Right lobe of liver (tissue), 6 donors: ENCODE results near the gene RRP15. TPM values are rescaled to one million over a fixed set of nuclear protein-coding genes. Genes with fewer than 3 reads are reported as not detected.

ENCODE experiments used
- ATAC-seq, 4 donors: fragments of 200-7000 bp; cut with Tn5 transposase; one replicate each; pipeline ENCODE4 v1.9.1; 2020; ENCODE audit warnings: mild to moderate bottlenecking in 4 of 4, moderate library complexity in 4 of 4
- DNase-seq, 3 donors: peaks; one replicate each; pipeline ENCODE4 v3.0.0-alpha.2; 2020
- H3K27ac ChIP-seq, 3 donors: fragments of 200-600 bp; one replicate each; pipeline ENCODE4 v1.8.0; 2022
- H3K27me3 ChIP-seq, 2 donors: fragments of 200-600 bp; one replicate each; pipeline ENCODE4 v1.8.0; 2022
- H3K36me3 ChIP-seq, 4 donors: fragments of 200-600 bp; sonication (generic) in 1 of 4; one replicate each; pipeline versions ENCODE4 v1.5.1 to v1.8.0; 2017 to 2022; ENCODE audit warnings: control low read depth in 1 of 4
- H3K4me1 ChIP-seq, 4 donors: fragments of 200-600 bp; sonication (generic) in 1 of 4; one replicate each; pipeline versions ENCODE4 v1.5.1 to v1.8.0; 2017 to 2022; ENCODE audit warnings: control low read depth in 1 of 4
- H3K4me3 ChIP-seq, 3 donors: fragments of 200-600 bp; one replicate each; pipeline ENCODE4 v1.8.0; 2022
- H3K9me3 ChIP-seq, 4 donors: fragments of 200-600 bp; sonication (generic) in 1 of 4; one replicate each; pipeline versions ENCODE4 v1.5.1 to v1.8.0; 2017 to 2022; ENCODE audit warnings: control low read depth in 1 of 4
- CTCF ChIP-seq, 4 donors: fragments of 200-600 bp in 3 of 4; fragments of 450-650 bp in 1 of 4; IDR thresholded peaks; one replicate each; pipeline versions ENCODE4 v1.5.1 to v1.8.0; 2016 to 2022; ENCODE audit warnings: antibody characterized with exemption in 4 of 4, mild to moderate bottlenecking in 2 of 4
- POLR2A ChIP-seq: fragments of 450-650 bp; IDR thresholded peaks from one replicate; pipeline ENCODE4 v1.6.1; 2017; ENCODE audit warnings: antibody characterized with exemption, mild to moderate bottlenecking
- WGBS: methylation state at CpG from one replicate; pipeline ENCODE4 v1.1.6; 2018; ENCODE audit warnings: low coverage, low lambda C conversion rate; ENCODE audit not compliant: insufficient coverage; ENCODE audit errors: missing lambda C conversion rate; 5-methylcytosine and 5-hydroxymethylcytosine counted together
- intact Hi-C, 2 donors: fragments of 100-400 bp; cut with DNase I; formaldehyde crosslinking; loops; one replicate each; pipeline versions ENCODE4 v1.11.2 to v1.14.1; 2022
- total RNA-seq, 6 experiments: library from RNA; depleted of rRNA in 2 of 6; stranded (reverse); fragments of >200 nt in 2 of 6; fragmentation: NEBNext Ultra II Directional in 3 of 6; extraction: Animal tissue kit (Norgen Biotek cat#: 25700) in 3 of 6; gene quantifications; one replicate each; pipeline versions ENCODE4 v1.1.0 to v1.2.4, GENCODE V29; 2016 to 2023
- donor health status: DM: no; HTN: yes; CAD: no.
- donor health status: DM: no; HTN: no; CAD: no.
- donor health status: DM: no; HTN: no; CAD: no.
- donor health status: DM: no; HTN: yes; CAD: no.
- donor health status: DM: no; HTN: yes; CAD: no.

Gene RRP15
- total RNA-seq, 6 experiments from 2014 or later = 2.6 to 10.0 (median 5.4) TPM

- no peak for ATAC-seq
- H3K27me3 ChIP-seq = no peaks in the 10 kb centered on the region
- no peak for TF ChIP-seq CTCF (IDR thresholded peaks at IDR 0.05)
- no peak for TF ChIP-seq POLR2A
- intact Hi-C loops = no loop called here
- no peak for DNase-seq
- H3K4me1 ChIP-seq = peaks cover 0 to 21% (median 0%) of the 10 kb centered on the region in 4 donors
- peak overlapping the region; percentile 6 to 55 (median 49) for H3K4me3 ChIP-seq
- 26% methylated on average over 9 of the region's 9 CpGs for WGBS
- H3K9me3 ChIP-seq = no peaks in the 10 kb centered on the region
- H3K27ac ChIP-seq = peak overlapping the region in 1 of 3 donors; percentile 40
- H3K36me3 ChIP-seq = no peaks in the 10 kb centered on the region
These were observed 62.9 kb downstream of the RRP15 start for GRCh38 chr1:218347723-218348627.

GRCh38 chr1:218348628-218349071 is 63.6 kb downstream of the RRP15 start:
- Histone ChIP-seq H3K27me3 (no peaks in the 10 kb centered on the region), H3K36me3 (no peaks in the 10 kb centered on the region), H3K4me3 (peak overlapping the region in 1 of 3 donors; percentile 6), H3K4me1 (peaks cover 0 to 21% (median 0%) of the 10 kb centered on the region in 4 donors), H3K27ac (no peak overlapping the region), H3K9me3 (no peaks in the 10 kb centered on the region)
- DNase-seq = no peak
- TF ChIP-seq POLR2A = no peak
- no peak for TF ChIP-seq CTCF (IDR thresholded peaks at IDR 0.05)
- 44% methylated on average over 3 of the region's 3 CpGs for WGBS
- intact Hi-C loops = no loop called here
- ATAC-seq = no peak

GRCh38 chr1:218349348-218350034 is 64.4 kb downstream of the RRP15 start:
- Histone ChIP-seq H3K4me1 (peaks cover 0 to 21% (median 0%) of the 10 kb centered on the region in 4 donors), H3K4me3 (no peak overlapping the region), H3K27ac (no peak overlapping the region), H3K27me3 (no peaks in the 10 kb centered on the region), H3K36me3 (no peaks in the 10 kb centered on the region), H3K9me3 (no peaks in the 10 kb centered on the region)
- no peak for DNase-seq
- ATAC-seq = no peak
- TF ChIP-seq POLR2A (no peak), CTCF (IDR thresholded peaks at IDR 0.05) (no peak)
- intact Hi-C loops = no loop called here
- WGBS = 65% methylated on average over 5 of the region's 5 CpGs

- Histone ChIP-seq H3K27ac (no peak overlapping the region), H3K4me3 (no peak overlapping the region), H3K9me3 (no peaks in the 10 kb centered on the region), H3K4me1 (peaks cover 0 to 19% (median 0%) of the 10 kb centered on the region in 4 donors), H3K27me3 (no peaks in the 10 kb centered on the region), H3K36me3 (no peaks in the 10 kb centered on the region)
- TF ChIP-seq CTCF (IDR thresholded peaks at IDR 0.05) (no peak), POLR2A (no peak)
- intact Hi-C loops = no loop called here
- ATAC-seq (no peak), DNase-seq (no peak)
- 38% methylated on average over 7 of the region's 7 CpGs for WGBS
These were observed 65.0 kb downstream of the RRP15 start for GRCh38 chr1:218350035-218350525.
